CD14-positive monocyte (primary cell): ENCODE data around the gene ITGB1BP1. TPM values are rescaled to one million over a fixed set of nuclear protein-coding genes. Genes with fewer than 3 reads are reported as not detected.

ENCODE experiments used
- DNase-seq, 3 donors: peaks; one replicate each; pipeline ENCODE4 v3.0.0-alpha.2; 2011 to 2022
- H2AFZ ChIP-seq: 2 replicates; pipeline ENCODE4 v1.6.0; 2012; ENCODE audit warnings: mild to moderate bottlenecking, low read depth, low read length, inconsistent platforms; ENCODE audit not compliant: insufficient read depth, poor library complexity, severe bottlenecking
- H3K27ac ChIP-seq, 2 donors: 1 replicate in 1 of 2; 2 replicates in 1 of 2; pipeline ENCODE4 v1.5.1; 2012 to 2013; ENCODE audit warnings: low read length in 2 of 2, control low read depth in 1 of 2, inconsistent platforms in 1 of 2, low read depth in 1 of 2, mild to moderate bottlenecking in 1 of 2
- H3K27me3 ChIP-seq, 2 donors: one replicate each; pipeline versions ENCODE4 v1.6.0 to v1.6.1; 2011 to 2013; ENCODE audit warnings: low read length in 2 of 2; ENCODE audit not compliant: control insufficient read depth in 2 of 2, insufficient read depth in 2 of 2
- H3K36me3 ChIP-seq, 2 donors: replicated peaks in 1 of 2; 1 replicate in 1 of 2; 2 replicates in 1 of 2; pipeline versions ENCODE4 v1.5.1 to v1.6.1; 2012 to 2013; ENCODE audit warnings: low read length in 2 of 2, control low read depth in 1 of 2, inconsistent platforms in 1 of 2, mild to moderate bottlenecking in 1 of 2; ENCODE audit not compliant: insufficient read depth in 2 of 2, control insufficient read depth in 1 of 2
- H3K4me1 ChIP-seq, 2 donors: 1 replicate in 1 of 2; 2 replicates in 1 of 2; pipeline versions ENCODE4 v1.5.1 to v1.6.1; 2012 to 2013; ENCODE audit warnings: low read length in 2 of 2, control low read depth in 1 of 2, inconsistent platforms in 1 of 2, mild to moderate bottlenecking in 1 of 2, moderate library complexity in 1 of 2; ENCODE audit not compliant: insufficient read depth in 2 of 2, control insufficient read depth in 1 of 2
- H3K4me2 ChIP-seq: replicated peaks from 2 replicates; pipeline ENCODE3; 2012; ENCODE audit warnings: low read length, moderate library complexity, mild to moderate bottlenecking; ENCODE audit not compliant: poor library complexity, severe bottlenecking; ENCODE audit errors: extremely low read depth
- H3K4me3 ChIP-seq, 3 experiments: fragments of 200-600 bp in 1 of 3; sonication (generic) in 1 of 3; replicated peaks in 1 of 3; 1 replicate in 2 of 3; 2 replicates in 1 of 3; pipeline ENCODE4 v1.5.1; 2011 to 2013; ENCODE audit warnings: low read length in 3 of 3, mild to moderate bottlenecking in 3 of 3, control low read depth in 2 of 3, low read depth in 2 of 3, inconsistent platforms in 1 of 3, moderate library complexity in 1 of 3
- H3K79me2 ChIP-seq: 2 replicates; pipeline ENCODE4 v1.6.0; 2012; ENCODE audit warnings: mild to moderate bottlenecking, control low read depth, inconsistent platforms, low read length, moderate library complexity; ENCODE audit not compliant: insufficient read depth
- H3K9ac ChIP-seq: 2 replicates; pipeline ENCODE4 v1.6.0; 2017; ENCODE audit warnings: low read length, mild to moderate bottlenecking; ENCODE audit not compliant: insufficient read depth, poor library complexity, severe bottlenecking
- H3K9me3 ChIP-seq, 2 donors: replicated peaks in 1 of 2; 1 replicate in 1 of 2; 2 replicates in 1 of 2; pipeline versions ENCODE4 v1.5.1 to v1.6.1; 2012 to 2013; ENCODE audit warnings: low read length in 2 of 2, control low read depth in 1 of 2; ENCODE audit not compliant: control insufficient read depth in 1 of 2, insufficient read depth in 1 of 2
- H4K20me1 ChIP-seq: 2 replicates; pipeline ENCODE4 v1.6.0; 2012; ENCODE audit warnings: mild to moderate bottlenecking, low read length, control low read depth, moderate library complexity; ENCODE audit not compliant: insufficient read depth
- H3K27ac Mint-ChIP-seq, 7 donors: one replicate each; pipeline ENCODE4 v1.8.0; 2020; ENCODE audit warnings: mild to moderate bottlenecking in 7 of 7, mixed read lengths in 7 of 7, moderate library complexity in 6 of 7, inconsistent platforms in 2 of 7
- H3K27me3 Mint-ChIP-seq, 3 donors: one replicate each; pipeline ENCODE4 v1.8.0; 2021 to 2022; ENCODE audit warnings: low read depth in 3 of 3, mild to moderate bottlenecking in 3 of 3, mixed read lengths in 3 of 3, moderate library complexity in 3 of 3, inconsistent platforms in 1 of 3
- H3K36me3 Mint-ChIP-seq, 2 donors: one replicate each; pipeline ENCODE4 v1.8.0; 2020; ENCODE audit warnings: mixed read lengths in 2 of 2, inconsistent platforms in 1 of 2, mild to moderate bottlenecking in 1 of 2
- H3K4me1 Mint-ChIP-seq: one replicate; pipeline ENCODE4 v1.8.0; 2020; ENCODE audit warnings: mild to moderate bottlenecking, mixed read lengths
- H3K4me3 Mint-ChIP-seq, 2 donors: one replicate each; pipeline ENCODE4 v1.8.0; 2020; ENCODE audit warnings: mild to moderate bottlenecking in 2 of 2, mixed read lengths in 2 of 2, moderate library complexity in 1 of 2
- H3K9me3 Mint-ChIP-seq, 7 donors: one replicate each; pipeline ENCODE4 v1.8.0; 2020 to 2022; ENCODE audit warnings: mixed read lengths in 7 of 7, mild to moderate bottlenecking in 6 of 7, moderate library complexity in 6 of 7, inconsistent platforms in 2 of 7
- CTCF ChIP-seq: fragments of 200-600 bp; IDR thresholded peaks from one replicate; pipeline ENCODE4 v1.8.0; 2022; ENCODE audit warnings: antibody characterized with exemption, mild to moderate bottlenecking
- WGBS: methylation state at CpG from one replicate; pipeline ENCODE4 v1.1.5; 2013; ENCODE audit warnings: missing lambda C conversion rate; ENCODE audit not compliant: insufficient coverage; 5-methylcytosine and 5-hydroxymethylcytosine counted together
- intact Hi-C, 2 donors: fragments of 100-400 bp; cut with micrococcal nuclease; formaldehyde crosslinking; loops; one replicate each; pipeline versions ENCODE4 v1.15.0 to v1.15.1; 2023
- polyA plus RNA-seq, 3 donors: library from polyadenylated mRNA; depleted of rRNA in 1 of 3; unstranded in 2 of 3; stranded (reverse) in 1 of 3; fragments of 300-500 nt in 2 of 3; fragments of >200 nt in 1 of 3; fragmentation: Illumina TruSeq in 2 of 3; gene quantifications; 1 replicate in 2 of 3; 2 replicates in 1 of 3; pipeline ENCODE4 v1.2.3, GENCODE V29; 2012 to 2021

ITGB1BP1 gene
- polyA plus RNA-seq, 3 donors: 38.5 to 125 (median 116) TPM

GRCh38 chr2:9461079-9461478 is 37.8 kb upstream of the ITGB1BP1 start:
- no peak overlapping the region for H3K4me3 ChIP-seq
- no peak for TF ChIP-seq CTCF
- no peak overlapping the region for H3K27ac ChIP-seq
- H2AFZ ChIP-seq: no peak overlapping the region
- H3K4me3 Mint-ChIP-seq: no peak overlapping the region
- no peaks in the 10 kb centered on the region for H3K9me3 Mint-ChIP-seq
- no peaks in the 10 kb centered on the region for H3K27me3 Mint-ChIP-seq
- no peaks in the 10 kb centered on the region for H3K9me3 ChIP-seq
- H3K27me3 ChIP-seq: no peaks in the 10 kb centered on the region
- intact Hi-C loops: no loop called here
- no peak overlapping the region for H3K4me2 ChIP-seq
- DNase-seq: no peak
- peaks cover 0 to 4% of the 10 kb centered on the region in 2 donors for H3K4me1 ChIP-seq
- no peak overlapping the region for H3K9ac ChIP-seq
- no peaks in the 10 kb centered on the region for H3K79me2 ChIP-seq
- no peaks in the 10 kb centered on the region for H4K20me1 ChIP-seq
- 86% methylated on average over 3 of the region's 3 CpGs for WGBS
- H3K4me1 Mint-ChIP-seq: peaks cover 10% of the 10 kb centered on the region
- peaks cover 50 to 87% of the 10 kb centered on the region in 2 donors for H3K36me3 ChIP-seq
- H3K36me3 Mint-ChIP-seq: peaks cover 68 to 84% of the 10 kb centered on the region in 2 donors
- no peak overlapping the region for H3K27ac Mint-ChIP-seq

GRCh38 chr2:9460441-9461017 is 37.2 kb upstream of the ITGB1BP1 start:
- intact Hi-C loops: no loop called here
- H3K36me3 ChIP-seq: peaks cover 54 to 87% of the 10 kb centered on the region in 2 donors
- H3K79me2 ChIP-seq: no peaks in the 10 kb centered on the region
- peaks cover 10% of the 10 kb centered on the region for H3K4me1 Mint-ChIP-seq
- H2AFZ ChIP-seq: no peak overlapping the region
- peak overlapping the region in 1 of 7 donors; percentile 58 for H3K27ac Mint-ChIP-seq
- H3K9me3 Mint-ChIP-seq: no peaks in the 10 kb centered on the region
- H3K36me3 Mint-ChIP-seq: peaks cover 66 to 82% of the 10 kb centered on the region in 2 donors
- no peaks in the 10 kb centered on the region for H3K9me3 ChIP-seq
- H3K27me3 ChIP-seq: no peaks in the 10 kb centered on the region
- WGBS: 100% methylated on average over 1 of the region's 3 CpGs
- H3K27ac ChIP-seq: no peak overlapping the region
- DNase-seq: no peak
- no peaks in the 10 kb centered on the region for H4K20me1 ChIP-seq
- no peak for TF ChIP-seq CTCF
- H3K4me3 ChIP-seq: no peak overlapping the region
- H3K27me3 Mint-ChIP-seq: no peaks in the 10 kb centered on the region
- no peak overlapping the region for H3K4me2 ChIP-seq
- no peak overlapping the region for H3K4me3 Mint-ChIP-seq
- peaks cover 0 to 4% of the 10 kb centered on the region in 2 donors for H3K4me1 ChIP-seq
- no peak overlapping the region for H3K9ac ChIP-seq
